Midbrain (tissue), 1 donor: ENCODE results near the gene CTH.
"Not testable (repeated sequence)": the region's sequence is repeated elsewhere in the genome, so short reads cannot be mapped to it uniquely, and the experiment has no call there.

Source experiments
- DNase-seq: peaks from one replicate; lab custom pipeline; 2025; lab: John Stamatoyannopoulos, UW

The CTH gene

DNA sequence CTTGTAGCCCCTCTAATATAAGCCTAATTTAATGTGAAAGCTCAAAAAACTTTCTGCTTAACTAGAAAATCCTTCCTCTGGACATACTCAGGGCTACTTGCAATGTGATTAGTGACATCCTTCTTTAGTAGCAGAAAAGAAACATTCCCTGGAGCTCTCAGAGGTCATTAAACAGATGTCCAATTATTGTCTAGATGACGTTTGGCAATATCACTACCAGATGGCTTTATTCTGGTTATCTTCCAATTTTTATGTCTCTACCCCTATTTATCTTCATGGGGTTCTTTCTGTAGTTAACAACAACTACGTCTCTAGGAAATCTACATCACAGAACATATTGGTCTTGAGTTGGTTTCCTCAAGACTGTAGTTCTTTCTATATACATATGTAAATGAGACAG is 44.2 kb downstream of the CTH start:
- DNase-seq: no peak

DNA sequence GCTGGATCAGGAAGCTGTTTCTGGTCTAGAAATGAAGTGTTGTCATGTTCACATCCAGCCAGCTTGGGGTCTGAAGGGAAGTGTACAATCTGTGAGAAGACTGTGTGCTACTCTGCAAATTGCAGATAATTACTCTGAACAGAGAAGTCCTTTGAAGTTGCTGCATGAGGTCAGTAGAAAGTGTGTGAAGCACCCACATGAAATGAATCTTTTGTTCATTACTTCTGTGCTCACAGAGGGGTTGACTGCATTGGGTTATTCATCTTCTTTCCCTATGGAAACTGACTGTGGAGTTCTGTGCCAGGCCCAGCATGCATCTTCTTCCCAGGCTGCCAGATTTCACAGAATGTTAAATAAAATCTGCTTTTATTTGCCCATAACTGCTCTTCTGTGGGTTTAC is 47.1 kb downstream of the CTH start:
- DNase-seq: peak; percentile 81

DNA sequence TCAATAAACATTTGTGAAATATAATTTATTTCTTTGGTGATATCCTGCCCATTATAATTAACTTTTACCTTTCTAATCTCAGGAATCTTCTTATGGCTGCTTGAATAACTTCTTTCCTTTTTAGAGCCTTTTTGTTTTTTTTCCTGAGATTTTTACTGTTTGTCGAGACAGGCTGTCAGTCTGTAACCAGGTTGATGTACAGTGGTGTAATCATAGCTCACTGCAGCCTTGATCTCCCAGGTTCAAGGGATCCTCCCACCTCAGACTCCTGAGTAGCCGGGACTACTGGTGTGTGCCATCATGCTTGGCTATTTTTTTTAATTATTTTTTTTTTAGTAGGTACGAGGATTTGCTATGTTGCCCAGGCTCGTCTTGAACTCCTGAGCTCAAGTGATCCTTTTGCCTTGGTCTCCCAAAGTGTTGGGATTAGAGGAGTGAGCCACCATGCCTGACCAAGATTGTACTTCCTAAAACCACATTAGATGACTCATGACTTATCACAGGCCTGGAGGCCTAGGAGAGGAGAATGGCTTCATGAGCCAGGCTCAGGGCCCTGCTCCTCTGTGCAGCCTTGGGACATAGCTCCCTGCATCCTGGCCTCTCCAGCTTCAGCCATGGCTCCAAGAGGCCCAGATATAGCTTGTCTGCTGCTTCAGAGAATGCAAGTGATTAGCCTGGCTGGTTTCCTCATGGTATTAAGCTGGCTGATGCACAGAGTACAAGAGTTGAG is 48.6 kb downstream of the CTH start:
- DNase-seq: no peak

DNA sequence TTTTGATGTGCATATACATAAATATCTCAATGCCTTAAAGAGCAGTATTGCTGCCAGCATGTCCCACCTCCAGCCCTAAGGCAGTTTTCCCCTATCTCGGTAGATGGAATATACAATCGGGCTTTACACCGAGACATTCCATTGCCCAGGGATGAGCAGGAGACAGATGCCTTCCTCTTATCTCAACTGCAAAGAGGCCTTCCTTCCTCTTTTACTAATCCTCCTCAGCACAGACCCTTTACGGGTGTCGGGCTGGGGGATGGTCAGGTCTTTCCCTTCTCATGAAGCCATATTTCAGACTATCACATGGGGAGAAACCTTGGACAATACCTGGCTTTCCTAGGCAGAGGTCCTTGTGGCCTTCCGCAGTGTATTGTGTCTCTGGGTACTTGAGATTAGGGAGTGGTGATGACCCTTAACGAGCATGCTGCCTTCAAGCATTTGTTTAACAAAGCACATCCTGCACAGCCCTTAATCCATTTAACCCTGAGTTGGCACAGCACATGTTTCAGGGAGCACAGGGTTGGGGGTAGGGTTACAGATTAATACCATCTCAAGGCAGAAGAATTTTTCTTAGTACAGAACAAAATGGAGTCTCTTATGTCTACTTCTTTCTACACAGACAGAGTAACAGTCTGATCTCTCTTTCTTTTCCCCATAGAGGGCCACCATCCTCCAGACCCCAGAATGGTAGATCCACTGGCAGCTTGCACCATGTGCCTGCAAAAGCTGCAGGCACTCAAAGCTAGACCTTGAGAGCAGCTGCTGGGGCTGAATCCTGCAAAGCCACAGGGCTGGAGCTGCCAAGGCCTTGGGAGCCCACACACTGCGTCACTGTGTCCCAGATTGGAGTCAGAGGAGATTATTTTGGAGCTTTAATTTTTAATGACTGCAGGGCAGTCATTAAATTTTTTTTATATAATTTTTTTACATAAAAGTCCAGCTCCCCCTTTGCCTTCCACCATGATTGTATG is 50.0 kb downstream of the CTH start:
- not testable (repeated sequence) for DNase-seq

DNA sequence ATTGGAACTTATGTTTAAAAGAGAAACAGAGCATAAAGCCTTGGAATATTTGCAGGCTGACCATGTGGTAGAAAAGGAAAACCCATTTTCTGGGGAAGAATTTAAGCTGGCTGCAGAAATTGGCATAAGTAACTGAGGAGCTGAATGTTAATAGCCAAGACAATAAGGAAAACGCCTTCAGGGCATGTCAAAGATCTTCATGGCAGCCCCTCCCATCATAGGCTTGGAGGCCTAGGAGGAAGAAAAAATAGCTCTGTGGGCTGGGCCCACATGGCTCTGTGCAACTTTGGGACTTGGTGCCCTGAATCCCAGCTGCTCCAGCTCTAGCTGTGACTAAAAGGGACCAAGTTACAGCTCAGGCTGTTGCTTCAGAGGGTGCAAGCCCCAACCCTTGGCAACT is 51.5 kb downstream of the CTH start:
- no peak for DNase-seq

DNA sequence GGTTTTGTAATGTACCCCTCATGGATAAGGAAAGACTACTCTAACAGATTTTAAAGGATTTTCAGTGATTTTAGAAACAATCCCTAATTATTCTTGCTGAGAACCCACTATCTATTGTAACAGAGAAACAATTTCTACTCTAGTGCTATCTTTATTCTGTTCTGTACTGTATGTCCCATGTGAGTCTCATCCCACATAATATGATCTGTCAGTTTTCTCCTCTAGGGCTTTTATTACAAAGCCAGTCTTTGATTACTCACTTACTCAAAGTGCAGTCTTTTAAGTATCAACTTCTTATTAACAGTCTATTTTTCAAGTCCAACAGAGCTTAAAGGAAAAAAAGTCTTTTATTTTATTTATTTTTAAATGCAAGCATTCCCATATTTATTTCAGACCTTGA is 54.8 kb downstream of the CTH start:
- DNase-seq: no peak

DNA sequence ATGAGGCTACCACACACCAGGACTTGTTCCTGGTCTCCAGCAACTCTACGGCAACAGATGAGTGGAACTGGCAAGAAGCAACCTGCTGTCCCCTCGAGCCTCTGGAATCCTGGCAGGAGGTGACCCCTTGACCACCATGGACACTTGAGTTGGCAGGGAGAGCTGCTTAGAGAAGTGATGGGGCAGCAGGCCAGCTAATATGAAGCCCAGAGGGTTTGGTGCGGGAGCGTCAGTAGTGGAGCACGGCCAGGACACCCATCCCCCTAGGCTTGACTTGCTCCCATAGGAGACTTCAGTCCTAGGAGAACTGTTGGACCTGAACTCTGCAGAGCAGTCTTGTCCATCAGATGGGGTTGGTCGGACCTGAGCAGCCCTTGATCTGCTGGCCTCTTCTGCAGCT is 56.5 kb downstream of the CTH start:
- DNase-seq: no peak

DNA sequence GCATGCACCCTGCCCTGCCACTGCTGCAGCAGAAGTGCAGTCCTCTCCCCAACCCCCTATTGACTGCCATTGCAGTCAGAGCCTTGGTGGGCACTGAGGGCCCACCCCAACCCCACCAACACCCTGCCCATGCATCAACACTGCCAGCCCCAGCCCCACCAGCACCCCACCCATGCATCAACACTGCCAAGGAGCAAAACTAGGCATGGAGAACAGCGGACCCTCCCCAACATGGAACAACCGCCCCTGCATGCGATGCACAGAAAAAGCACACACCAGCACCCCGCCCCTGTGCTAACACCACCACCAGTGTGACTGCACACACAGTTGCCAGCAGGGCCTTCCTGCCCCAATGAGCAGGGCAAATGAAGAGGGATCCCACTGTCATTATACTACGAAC is 57.1 kb downstream of the CTH start:
- no peak for DNase-seq

DNA sequence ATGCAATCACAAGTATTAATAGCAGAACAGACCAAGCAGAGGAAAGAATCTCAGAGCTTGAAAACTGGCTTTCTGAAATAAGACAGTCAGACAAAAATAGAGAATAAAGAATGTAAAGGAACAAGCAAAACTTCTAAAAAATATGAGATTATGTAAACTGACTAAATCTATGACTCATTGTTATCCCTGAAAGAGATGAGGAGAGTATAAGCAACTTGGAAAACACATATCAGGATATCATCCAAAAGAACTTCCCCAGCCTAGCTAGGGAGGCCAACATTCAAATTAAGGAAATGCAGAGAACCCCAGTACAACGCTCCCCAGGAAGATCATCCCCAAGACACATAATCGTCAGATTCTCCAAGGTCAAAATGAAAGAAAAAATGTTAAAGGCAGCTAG is 58.1 kb downstream of the CTH start:
- DNase-seq: not testable (repeated sequence)

DNA sequence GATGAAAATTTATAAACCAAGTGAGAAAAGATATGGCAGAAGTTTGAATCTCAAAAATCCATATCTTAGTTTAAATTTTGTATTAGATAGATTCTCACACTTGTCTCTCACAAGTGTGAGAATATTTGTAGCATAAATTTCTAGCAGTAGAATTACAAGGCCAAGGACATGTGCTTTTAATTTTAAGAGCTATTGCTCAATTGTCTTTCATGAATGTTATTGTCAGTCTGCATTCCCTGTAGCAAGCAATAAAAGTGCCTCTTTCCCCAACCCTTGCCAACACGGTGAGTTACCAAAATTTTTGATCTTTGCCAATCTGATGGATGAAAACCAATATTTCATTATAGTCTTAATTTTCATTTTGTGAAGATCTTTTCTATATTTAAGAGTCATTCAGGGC is 64.0 kb downstream of the CTH start:
- no peak for DNase-seq

DNA sequence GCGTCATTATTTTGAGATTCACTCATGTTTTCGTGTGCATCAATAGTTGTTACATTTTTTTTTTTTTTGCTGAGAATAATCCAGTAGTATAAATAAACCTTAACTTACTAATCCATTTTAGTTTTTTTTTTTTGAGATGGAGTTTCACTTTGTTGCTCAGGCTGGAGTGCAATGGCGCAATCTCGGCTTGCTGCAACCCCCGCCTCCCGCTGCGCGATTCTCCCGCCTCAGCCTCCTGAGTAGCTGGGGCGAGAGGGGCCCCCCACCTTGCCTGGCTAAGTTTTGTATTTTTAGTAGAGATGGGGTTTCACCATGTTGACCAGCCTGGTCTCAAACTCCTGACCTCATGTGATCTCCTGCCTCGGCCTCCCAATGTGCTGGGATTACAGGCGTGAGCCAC is 66.0 kb downstream of the CTH start:
- no peak for DNase-seq

DNA sequence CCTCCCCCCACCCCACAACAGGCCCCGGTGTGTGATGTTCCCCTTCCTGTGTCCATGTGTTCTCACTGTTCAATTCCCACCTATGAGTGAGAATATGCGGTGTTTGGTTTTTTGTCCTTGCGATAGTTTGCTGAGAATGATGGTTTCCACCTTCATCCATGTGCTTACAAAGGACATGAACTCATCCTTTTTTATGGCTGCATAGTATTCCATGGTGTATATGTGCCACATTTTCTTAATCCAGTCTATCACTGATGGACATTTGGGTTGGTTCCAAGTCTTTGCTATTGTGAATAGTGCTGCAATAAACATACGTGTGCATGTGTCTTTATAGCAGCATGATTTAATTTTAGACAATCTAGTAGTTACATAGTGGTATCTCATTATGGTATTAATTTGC is 66.8 kb downstream of the CTH start:
- not testable (repeated sequence) for DNase-seq

DNA sequence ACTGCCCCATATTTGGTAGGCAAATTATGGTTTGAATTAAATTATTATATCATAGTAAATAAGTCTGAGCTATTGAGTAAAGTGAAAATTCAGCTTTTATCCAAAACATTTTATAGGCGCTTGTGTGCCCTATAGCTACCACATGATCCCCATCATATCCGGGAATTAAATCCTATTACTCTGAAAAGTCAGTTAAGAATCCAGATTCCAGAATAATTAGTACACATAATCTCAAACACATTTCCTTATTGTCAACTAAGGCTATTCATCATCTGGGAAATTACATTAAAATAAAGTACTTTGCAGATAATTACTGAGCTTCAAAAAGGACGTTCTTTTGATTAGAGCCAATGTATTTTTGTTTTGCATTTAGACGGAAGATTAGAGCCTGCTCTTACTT is 72.3 kb downstream of the CTH start:
- DNase-seq: no peak

DNA sequence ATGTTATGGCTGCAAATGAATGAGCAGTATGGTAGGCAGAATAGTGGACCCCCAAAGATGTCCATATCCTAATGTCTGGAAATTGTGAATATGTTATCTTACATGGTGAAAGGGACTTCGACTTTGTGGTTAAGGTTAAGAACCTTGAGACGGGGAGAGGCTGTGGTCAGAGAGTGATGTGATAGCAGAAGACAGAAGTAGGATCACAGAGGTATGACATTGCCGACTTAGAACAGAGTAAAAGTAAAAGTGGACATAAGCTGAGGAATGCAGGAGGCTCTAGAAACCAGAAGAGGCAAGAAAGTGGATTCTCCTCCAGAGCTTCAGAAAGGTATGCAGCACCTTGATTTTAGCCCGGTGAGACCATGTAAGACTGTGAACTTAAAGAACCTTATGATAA is 74.6 kb downstream of the CTH start:
- no peak for DNase-seq

DNA sequence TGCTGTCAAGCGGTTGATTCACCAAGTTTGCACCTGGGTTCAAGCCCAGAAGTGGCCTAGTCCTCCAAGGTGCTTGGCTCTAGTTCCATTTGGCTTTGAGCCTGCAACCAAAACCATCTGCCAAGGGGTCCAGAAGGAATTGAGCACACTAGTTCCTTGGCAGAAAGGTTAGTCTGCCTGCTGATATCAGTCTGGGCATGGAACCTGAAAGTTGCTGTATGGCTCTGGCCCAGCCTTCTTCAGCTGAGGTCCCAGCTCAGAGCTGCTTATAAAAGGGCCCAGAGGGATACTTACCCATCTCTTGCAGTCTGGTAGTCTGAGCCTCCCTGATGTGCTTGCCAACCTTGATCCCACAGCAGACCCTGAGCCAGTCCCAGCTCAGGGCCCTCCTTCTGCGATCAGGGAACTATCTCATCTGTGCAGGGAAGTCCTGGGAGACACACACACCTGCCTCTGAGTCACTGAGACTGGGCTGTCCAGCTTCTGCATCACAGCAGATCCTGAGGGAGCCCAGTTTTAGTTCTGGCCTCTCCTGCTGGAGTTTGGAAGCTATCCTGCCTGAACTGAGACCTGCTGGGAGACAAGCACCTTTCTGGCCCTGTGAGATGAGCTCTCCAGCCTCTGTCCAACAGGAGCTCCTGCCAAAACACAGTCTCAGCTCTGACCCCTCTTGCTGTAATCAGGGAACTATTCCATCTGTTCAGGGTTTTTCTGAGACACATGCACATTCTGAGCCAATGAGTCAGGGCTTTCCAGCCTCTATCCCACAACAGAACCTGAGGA is 75.8 kb downstream of the CTH start:
- DNase-seq: no peak

DNA sequence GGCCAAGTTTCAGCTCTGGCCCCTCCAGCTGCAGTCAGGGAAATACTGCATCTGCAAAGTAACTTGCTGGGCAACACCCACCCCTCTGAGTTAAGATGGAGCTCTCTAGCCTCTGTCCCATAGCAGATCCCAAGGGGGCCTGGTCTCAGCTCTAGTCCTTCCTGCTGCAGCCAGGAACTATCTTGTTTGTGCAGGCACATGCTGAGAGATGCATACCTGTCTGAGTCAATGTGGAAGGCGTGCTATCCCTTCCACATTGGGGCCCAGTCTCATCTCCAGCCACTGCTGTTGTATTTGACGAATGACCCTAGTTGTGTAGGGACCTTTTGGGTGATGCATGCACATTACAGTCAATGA is 76.4 kb downstream of the CTH start:
- DNase-seq: no peak

DNA sequence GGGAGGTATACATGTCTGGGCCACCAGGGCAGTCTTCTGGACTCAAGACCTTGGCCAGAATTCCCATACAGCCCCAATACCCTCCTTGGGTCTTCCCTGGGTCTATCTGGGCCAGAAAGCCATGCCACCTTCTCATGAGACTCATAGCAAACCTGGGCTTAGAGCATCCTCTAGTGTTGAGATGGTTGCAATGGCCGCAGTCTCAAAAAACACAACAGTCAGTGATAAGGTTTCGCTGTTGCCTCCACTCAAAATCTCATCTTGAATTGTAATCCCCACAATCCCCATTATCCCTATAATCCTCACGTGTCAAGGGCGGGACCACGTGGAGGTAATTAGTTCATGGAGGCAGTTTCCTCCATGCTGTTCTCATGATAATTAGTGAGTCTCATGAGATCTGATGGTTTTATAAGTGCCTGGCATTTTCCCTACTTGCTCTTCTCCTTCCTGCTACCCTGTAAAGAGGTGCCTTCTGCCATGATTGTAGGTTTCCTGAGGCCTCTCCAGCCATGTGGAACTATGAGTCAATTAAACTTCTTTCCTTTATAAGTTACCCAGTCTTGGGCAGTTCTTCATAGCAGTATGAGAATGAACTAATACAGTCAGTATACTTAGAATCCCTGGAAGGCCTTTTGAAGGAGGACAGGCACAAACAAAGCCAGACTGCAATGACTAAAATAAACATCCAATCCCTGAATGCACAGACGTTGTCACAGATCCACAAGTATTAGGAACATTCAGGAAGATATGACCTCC is 77.0 kb downstream of the CTH start:
- DNase-seq: peak; percentile 48
